Effector CD4-positive, alpha-beta T cell (primary cell): ENCODE results near the gene MEF2D.
A peak's percentile ranks its signal among the peaks of the same experiment; 100 is the strongest.

Experiments
- DNase-seq: peaks from one replicate; pipeline ENCODE4 v3.0.0-alpha.2; 2020

Gene MEF2D

GRCh38 chr1:156499194-156499841 lies 1.3 kb downstream of the MEF2D start:
- DNase-seq: no peak

GRCh38 chr1:156498432-156499193 lies 2.0 kb downstream of the MEF2D start:
- DNase-seq: no peak

GRCh38 chr1:156497743-156498431 lies 2.7 kb downstream of the MEF2D start:
- DNase-seq: no peak

- DNase-seq: no peak
Measured at GRCh38 chr1:156497078-156497742, 3.4 kb downstream of the MEF2D start.

- no peak for DNase-seq
Measured at GRCh38 chr1:156496211-156496761, 4.3 kb downstream of the MEF2D start.

- DNase-seq: no peak
Measured at GRCh38 chr1:156495401-156496140, 5.0 kb downstream of the MEF2D start.

- no peak for DNase-seq
Measured at GRCh38 chr1:156494309-156494895, 6.2 kb downstream of the MEF2D start.

GRCh38 chr1:156493742-156494141 lies 6.8 kb downstream of the MEF2D start:
- no peak for DNase-seq

- DNase-seq: no peak
Measured at GRCh38 chr1:156493154-156493631, 7.4 kb downstream of the MEF2D start.

- no peak for DNase-seq
Measured at GRCh38 chr1:156492591-156493080, 7.9 kb downstream of the MEF2D start.

GRCh38 chr1:156492013-156492590 lies 8.5 kb downstream of the MEF2D start:
- DNase-seq: no peak

GRCh38 chr1:156491151-156491949 lies 9.2 kb downstream of the MEF2D start:
- DNase-seq: no peak

- no peak for DNase-seq
Measured at GRCh38 chr1:156490401-156491032, 10.1 kb downstream of the MEF2D start.

GRCh38 chr1:156489935-156490293 lies 10.7 kb downstream of the MEF2D start:
- DNase-seq: no peak

GRCh38 chr1:156489166-156489934 lies 11.2 kb downstream of the MEF2D start:
- DNase-seq: peak; percentile 27

- DNase-seq: no peak
Measured at GRCh38 chr1:156488566-156489165, 11.9 kb downstream of the MEF2D start.

- no peak for DNase-seq
Measured at GRCh38 chr1:156487862-156488261, 12.7 kb downstream of the MEF2D start.
